ENCODE measurements around the gene ATRNL1.

Gene ATRNL1

GRCh38 chr10:115093286-115093775 is at the start of gene ATRNL1:
Gene ATRNL1 (plus strand): TSS chr10:115093365. CDS start chr10:115093751, 386 bp downstream.
- in situ Hi-C loops (cut with MboI; ENCODE audit: low sequenced_read_pairs) = no loop called here

GRCh38 chr10:115043719-115044118 is 49.4 kb upstream of the ATRNL1 start:
- in situ Hi-C loops (cut with MboI; ENCODE audit: low sequenced_read_pairs) = no loop called here

- in situ Hi-C loops (cut with MboI; ENCODE audit: low sequenced_read_pairs) = no loop called here
These were observed 48.3 kb upstream of the ATRNL1 start for GRCh38 chr10:115044891-115045290.

- in situ Hi-C loops (cut with MboI; ENCODE audit: low sequenced_read_pairs) = no loop called here
These were observed 47.7 kb upstream of the ATRNL1 start for GRCh38 chr10:115045499-115045898.

- in situ Hi-C loops (cut with MboI; ENCODE audit: low sequenced_read_pairs) = no loop called here
These were observed 46.4 kb upstream of the ATRNL1 start for GRCh38 chr10:115046686-115047236.

- in situ Hi-C loops (cut with MboI; ENCODE audit: low sequenced_read_pairs) = no loop called here
These were observed 45.5 kb upstream of the ATRNL1 start for GRCh38 chr10:115047705-115048104.

- in situ Hi-C loops (cut with MboI; ENCODE audit: low sequenced_read_pairs) = no loop called here
These were observed 43.8 kb upstream of the ATRNL1 start for GRCh38 chr10:115049318-115049717.

GRCh38 chr10:115049960-115050359 is 43.2 kb upstream of the ATRNL1 start:
- in situ Hi-C loops (cut with MboI; ENCODE audit: low sequenced_read_pairs) = no loop called here

GRCh38 chr10:115050375-115051010 is 42.7 kb upstream of the ATRNL1 start:
- in situ Hi-C loops (cut with MboI; ENCODE audit: low sequenced_read_pairs) = no loop called here

- in situ Hi-C loops (cut with MboI; ENCODE audit: low sequenced_read_pairs) = no loop called here
These were observed 41.9 kb upstream of the ATRNL1 start for GRCh38 chr10:115051216-115051615.

- in situ Hi-C loops (cut with MboI; ENCODE audit: low sequenced_read_pairs) = no loop called here
These were observed 40.9 kb upstream of the ATRNL1 start for GRCh38 chr10:115052226-115052625.

GRCh38 chr10:115052728-115053127 is 40.4 kb upstream of the ATRNL1 start:
- in situ Hi-C loops (cut with MboI; ENCODE audit: low sequenced_read_pairs) = no loop called here

GRCh38 chr10:115056186-115056585 is 37.0 kb upstream of the ATRNL1 start:
- in situ Hi-C loops (cut with MboI; ENCODE audit: low sequenced_read_pairs) = no loop called here

- in situ Hi-C loops (cut with MboI; ENCODE audit: low sequenced_read_pairs) = no loop called here
These were observed 33.8 kb upstream of the ATRNL1 start for GRCh38 chr10:115059301-115059898.

GRCh38 chr10:115063701-115064658 is 29.2 kb upstream of the ATRNL1 start:
- in situ Hi-C loops (cut with MboI; ENCODE audit: low sequenced_read_pairs) = no loop called here

GRCh38 chr10:115065801-115066200 is 27.4 kb upstream of the ATRNL1 start:
- in situ Hi-C loops (cut with MboI; ENCODE audit: low sequenced_read_pairs) = no loop called here

GRCh38 chr10:115066528-115066927 is 26.6 kb upstream of the ATRNL1 start:
- in situ Hi-C loops (cut with MboI; ENCODE audit: low sequenced_read_pairs) = no loop called here

- in situ Hi-C loops (cut with MboI; ENCODE audit: low sequenced_read_pairs) = no loop called here
These were observed 19.4 kb upstream of the ATRNL1 start for GRCh38 chr10:115073796-115074195.

- in situ Hi-C loops (cut with MboI; ENCODE audit: low sequenced_read_pairs) = no loop called here
These were observed 10.7 kb upstream of the ATRNL1 start for GRCh38 chr10:115082506-115082905.

GRCh38 chr10:115084277-115084850 is 8.8 kb upstream of the ATRNL1 start:
- in situ Hi-C loops (cut with MboI; ENCODE audit: low sequenced_read_pairs) = no loop called here

- in situ Hi-C loops (cut with MboI; ENCODE audit: low sequenced_read_pairs) = no loop called here
These were observed 2.0 kb upstream of the ATRNL1 start for GRCh38 chr10:115091161-115091560.
